SW480 (cell line): Measurements from ENCODE around the gene ASMTL.
A peak's percentile ranks its signal among the peaks of the same experiment; 100 is the strongest.
"Not testable (repeated sequence)": the region's sequence is repeated elsewhere in the genome, so short reads cannot be mapped to it uniquely, and the experiment has no call there.

Experiments
- DNase-seq: peaks from one replicate; pipeline ENCODE4 v3.0.0-alpha.2; 2016; ENCODE audit warnings: low spot score

ASMTL gene

GRCh38 chrX:1482530-1482928, 29.8 kb upstream of the ASMTL start:
- DNase-seq: not testable (repeated sequence)

- peak; percentile 91 for DNase-seq
Observed at GRCh38 chrX:1481636-1482529, 29.2 kb upstream of the ASMTL start.

- no peak for DNase-seq
Observed at GRCh38 chrX:1480082-1480785, 27.5 kb upstream of the ASMTL start.

DNA sequence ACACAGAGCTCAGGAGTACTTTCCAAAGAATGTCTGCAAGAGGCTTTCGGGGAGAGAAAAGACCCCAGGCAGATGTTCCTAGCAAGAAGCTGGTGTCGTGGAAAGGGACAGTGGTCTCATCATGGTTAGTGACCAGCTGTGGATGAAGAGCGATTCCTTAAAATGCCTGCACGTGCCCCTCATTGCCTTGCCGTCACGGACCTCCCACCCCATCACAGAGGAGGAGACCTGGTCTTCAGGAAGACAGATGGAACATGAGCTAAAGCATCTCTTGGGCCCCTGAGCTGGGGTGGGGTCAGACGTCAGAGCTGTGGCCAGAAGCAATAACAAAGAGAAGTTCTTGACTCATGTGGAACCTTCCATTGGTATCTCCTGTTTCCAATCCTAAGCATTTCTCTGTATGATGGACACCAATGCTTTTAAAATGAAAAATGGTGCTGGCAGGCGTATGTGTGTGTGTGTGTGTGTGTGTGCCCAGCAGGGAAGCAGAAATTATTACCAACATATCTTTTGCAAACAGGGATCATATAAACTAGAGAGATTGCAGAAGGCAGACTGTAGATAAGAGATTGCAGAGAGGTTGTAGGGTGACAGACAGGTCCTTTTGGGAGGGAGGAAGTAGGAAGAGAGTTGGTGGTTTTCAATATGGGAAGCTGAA, 25.2 kb upstream of the ASMTL start:
- DNase-seq: no peak

DNA sequence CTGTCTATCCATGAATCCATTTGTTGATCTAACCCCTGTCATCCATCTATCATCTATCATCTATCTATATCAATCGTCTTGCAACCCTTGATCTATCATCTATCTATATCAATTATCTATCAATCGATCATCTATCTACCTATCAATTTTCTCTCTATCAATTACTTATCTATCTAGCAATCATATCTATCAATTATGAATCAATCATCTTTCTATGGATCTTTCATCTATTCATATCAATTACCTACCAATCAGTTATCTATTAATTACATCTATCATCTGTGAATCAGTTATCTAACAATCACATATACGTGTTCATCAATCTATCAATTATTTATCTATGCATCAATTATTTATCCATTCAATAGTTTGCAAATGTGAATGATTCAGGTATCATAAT, 24.5 kb upstream of the ASMTL start:
- no peak for DNase-seq

DNA sequence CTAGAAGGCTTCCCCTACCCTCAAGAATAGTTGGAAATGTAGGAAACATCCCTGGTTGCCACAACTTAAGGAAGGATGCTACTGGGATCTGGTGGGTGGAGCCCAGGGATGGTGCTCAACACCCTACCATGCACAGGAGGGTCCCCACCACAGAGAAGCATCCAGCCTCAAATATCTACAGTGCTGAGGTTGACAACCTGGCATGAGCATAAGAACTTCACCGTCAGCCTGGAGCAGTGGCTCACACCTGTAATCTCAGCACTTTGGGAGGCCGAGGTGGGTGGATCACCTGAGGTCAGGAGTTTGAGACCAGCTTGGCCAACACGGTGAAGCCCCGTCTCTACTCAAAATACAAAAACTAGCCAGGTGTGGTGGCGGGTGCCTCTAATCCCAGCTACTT, 24.0 kb upstream of the ASMTL start:
- no peak for DNase-seq

GRCh38 chrX:1475881-1476280, 23.2 kb upstream of the ASMTL start:
- DNase-seq: no peak

GRCh38 chrX:1475481-1475880, 22.8 kb upstream of the ASMTL start:
- DNase-seq: no peak

DNA sequence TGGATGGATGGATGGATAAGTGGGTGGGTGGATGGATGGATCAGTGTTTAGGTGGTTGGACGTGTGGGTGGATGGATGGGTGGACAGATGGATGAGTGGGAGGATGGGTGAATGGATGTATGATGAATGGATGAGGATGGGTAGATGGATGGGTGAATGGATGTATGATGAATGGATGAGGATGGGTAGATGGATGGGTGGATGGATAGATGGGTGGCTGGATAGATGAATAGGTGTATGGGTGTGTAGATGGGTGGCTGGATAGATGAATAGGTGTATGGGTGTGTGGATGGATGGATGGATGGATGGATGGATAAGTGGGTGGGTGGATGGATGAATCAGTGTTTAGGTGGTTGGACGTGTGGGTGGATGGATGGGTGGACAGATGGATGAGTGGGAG, 21.9 kb upstream of the ASMTL start:
- DNase-seq: not testable (repeated sequence)

DNA sequence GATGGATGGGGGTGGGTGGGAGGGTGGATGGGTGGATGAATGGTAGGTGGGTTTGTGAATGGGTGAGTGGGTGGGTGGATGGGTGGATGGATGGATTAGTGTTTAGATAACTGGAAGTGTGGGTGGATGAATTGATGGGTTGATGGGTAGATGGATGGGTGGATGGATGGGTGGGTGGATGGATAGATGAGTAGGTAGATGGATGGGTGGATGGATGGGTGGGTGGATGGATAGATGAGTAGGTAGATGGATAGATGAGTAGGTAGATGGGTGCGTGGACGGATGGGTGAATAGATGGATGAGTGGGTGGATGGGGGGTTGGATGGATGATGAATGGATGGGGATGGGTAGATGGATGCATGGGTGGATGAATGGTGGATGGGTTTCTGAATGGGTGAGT, 20.3 kb upstream of the ASMTL start:
- no peak for DNase-seq

DNA sequence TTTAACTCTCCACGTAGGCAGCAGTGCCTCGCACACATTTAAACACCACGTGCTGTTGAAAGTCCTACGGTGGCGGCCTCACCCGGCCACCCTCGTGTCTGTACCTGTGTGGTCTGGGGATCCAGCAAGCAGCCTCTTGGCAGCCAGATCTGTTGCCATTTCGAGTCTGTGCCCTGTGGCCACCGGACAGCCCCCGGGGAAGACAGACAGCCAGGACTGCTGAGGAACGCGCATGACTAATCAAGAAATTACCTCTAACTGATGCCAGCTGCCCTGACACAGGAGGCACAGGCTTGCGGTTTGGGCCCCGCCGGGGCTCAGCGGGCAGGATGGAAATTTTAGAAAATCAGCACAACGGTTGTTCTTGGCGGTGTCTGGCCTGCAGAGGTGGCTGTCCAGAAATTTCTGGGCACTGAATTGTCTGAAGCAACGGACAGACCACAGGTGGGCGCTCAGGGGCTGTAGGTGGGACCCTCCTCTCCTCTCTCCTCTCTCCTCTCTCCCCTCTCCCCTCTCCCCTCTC, 15.6 kb upstream of the ASMTL start:
- peak; percentile 65 for DNase-seq

GRCh38 chrX:1466971-1467561, 14.4 kb upstream of the ASMTL start:
- DNase-seq: no peak

GRCh38 chrX:1466232-1466661, 13.5 kb upstream of the ASMTL start:
- no peak for DNase-seq

DNA sequence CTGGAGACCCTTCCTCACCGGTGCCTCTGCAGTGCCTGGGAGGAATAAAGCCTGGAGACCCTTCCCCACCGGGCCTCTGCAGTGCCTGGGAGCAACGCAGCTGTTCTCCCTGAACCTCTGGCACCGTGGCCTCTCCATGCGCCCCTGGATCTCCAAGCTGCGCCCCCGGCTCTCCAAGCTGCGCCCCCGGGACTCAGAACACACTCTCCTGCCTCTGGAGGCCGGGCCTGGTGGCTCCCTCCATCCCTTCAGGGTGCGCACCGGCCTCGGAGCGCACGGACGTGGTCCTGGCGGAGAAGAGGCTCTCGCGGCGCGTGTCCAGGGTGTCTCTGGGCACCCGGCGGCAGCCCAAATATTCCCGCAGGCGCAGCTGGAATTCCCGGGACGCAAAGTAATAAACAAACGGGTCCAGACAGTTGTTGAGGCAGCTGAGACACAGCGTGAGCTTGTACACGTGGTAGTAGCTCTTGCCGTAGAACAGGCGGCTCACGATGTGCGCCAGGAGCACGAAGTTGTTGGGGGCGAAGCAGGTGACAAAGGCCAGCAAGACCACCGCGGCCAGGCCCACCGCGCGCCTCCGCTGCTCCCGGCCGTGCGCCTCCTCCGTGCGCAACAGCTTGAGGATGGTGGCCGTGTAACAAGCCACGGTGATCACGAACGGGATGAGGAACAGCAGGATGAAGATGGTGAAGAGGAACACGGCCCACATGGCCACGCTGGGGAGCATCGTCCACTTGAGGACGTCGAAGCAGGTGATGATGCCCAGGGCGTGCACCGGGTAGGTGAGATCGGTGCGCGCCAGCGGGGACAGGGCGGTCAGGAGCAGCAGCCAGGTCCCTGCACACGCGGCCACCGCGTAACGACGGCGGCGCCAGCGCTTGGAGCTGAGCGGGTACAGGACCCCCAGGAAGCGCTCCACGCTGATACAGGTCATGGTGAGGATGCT, 12.8 kb upstream of the ASMTL start:
- DNase-seq: no peak

DNA sequence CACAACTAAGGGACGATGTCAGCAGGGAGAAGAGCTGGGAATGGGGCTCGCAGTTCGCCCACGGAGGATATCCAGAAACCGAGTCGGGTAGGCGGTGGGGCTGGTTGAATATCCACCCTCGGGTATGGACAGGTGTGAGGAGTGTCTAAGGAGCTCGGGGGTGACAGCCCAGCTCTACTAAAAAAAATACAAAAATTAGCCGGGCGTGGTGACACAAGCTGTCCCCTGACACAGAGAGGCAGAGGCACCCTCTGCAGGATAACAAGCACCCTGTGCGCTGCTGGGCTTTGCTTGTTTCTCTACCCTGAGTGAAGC, 12.2 kb upstream of the ASMTL start:
- no peak for DNase-seq

GRCh38 chrX:1464041-1464970, 11.6 kb upstream of the ASMTL start:
- DNase-seq: no peak

DNA sequence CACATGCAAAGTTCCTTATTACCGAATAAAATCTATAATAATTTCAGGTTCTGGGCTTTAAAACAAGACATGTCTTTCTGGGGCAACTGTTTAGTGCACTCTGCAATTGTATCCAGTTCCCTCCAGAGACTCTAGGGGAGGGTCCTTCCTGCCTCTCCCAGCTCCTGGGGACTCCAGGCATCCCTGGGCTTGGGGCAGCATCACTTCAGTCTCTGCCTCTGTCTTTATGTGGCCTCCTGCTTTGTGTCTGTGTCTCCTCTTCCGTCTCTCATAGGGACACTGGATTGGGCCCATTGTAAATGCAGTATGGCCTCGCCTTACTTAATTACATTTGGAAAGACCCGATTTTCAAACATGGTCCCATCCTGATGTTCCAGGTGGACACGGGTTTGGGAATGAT, 10.9 kb upstream of the ASMTL start:
- DNase-seq: no peak

DNA sequence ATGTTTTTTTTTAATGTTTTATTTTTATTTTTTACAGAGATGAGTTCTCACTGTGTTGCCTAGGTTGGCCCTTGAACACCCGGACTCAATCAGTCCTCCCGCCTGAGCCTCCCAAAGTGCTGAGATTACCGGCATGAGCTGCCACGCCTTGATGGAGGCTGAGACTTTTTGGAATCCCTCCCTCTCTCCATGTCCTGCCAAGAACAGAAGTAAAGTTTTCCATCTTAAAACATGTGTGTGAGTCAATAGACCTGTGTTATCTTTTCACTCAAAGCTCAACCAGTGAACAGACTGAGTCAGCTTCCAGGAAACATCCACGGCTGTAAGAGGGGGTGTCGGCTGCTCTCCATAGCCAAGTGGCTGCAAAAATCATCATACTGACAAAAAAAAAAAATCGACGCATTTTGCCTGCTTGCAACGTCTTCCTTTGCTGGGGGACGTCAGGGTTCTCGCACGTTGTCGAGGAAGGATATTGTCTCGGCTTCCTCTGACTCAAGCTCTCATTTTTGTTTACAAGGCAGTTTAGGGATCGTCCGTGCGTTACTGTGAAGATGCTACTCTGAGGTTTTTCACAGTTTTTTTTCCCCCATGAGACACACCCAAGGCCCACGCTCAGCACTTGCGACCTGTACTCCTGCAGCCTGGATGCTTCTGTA, 10.0 kb upstream of the ASMTL start:
- DNase-seq: no peak

- DNase-seq: no peak
Observed at GRCh38 chrX:1462110-1462509, 9.4 kb upstream of the ASMTL start.

DNA sequence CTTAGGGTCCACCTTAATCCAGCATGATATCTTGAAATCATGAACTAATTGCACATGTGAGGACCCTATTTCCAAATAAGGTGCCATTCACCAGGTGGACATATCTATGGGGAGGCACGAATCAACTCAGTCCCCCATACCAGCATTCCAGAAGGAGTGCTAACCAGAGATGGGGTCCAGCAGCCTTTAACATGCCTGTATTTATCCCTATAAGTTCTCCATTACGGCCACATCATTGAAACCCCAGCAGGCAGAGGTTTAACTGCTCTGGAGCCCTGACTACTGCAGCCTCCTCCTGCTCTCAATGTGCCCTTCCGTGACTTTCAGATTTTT, 3.2 kb upstream of the ASMTL start:
- DNase-seq: no peak
